OCI-LY7 (cell line): ENCODE measurements around the gene BRD2. TPM values are rescaled to one million over a fixed set of nuclear protein-coding genes. Genes with fewer than 3 reads are reported as not detected.
A peak's percentile ranks its signal among the peaks of the same experiment; 100 is the strongest.
"Not testable (repeated sequence)": the region's sequence is repeated elsewhere in the genome, so short reads cannot be mapped to it uniquely, and the experiment has no call there.

ENCODE experiments used
- BruUV-seq: library from RNA; stranded (reverse); fragments of 400-500 nt; replicated peaks from 2 replicates; lab custom pipeline; 2021; lab: Mats Ljungman, UMichigan
- CTCF ChIA-PET: fragments of 300-600 bp; sonication (Branson Sonifier 250); formaldehyde crosslinking; loops from one replicate; lab custom pipeline; 2022; ENCODE audit warnings: antibody characterized with exemption; ENCODE audit not compliant: unreplicated experiment; lab: Charles Lee
- POLR2A ChIA-PET: fragments of 300-600 bp; sonication (Branson Sonifier 250); formaldehyde crosslinking; loops from one replicate; lab custom pipeline; 2022; ENCODE audit warnings: antibody characterized with exemption; lab: Charles Lee
- DNase-seq: peaks from one replicate; pipeline ENCODE4 v3.0.0-alpha.2; 2015; ENCODE audit warnings: low spot score
- H2AFZ ChIP-seq: fragments of 200-600 bp; sonication (generic), shearing (Covaris generic); 2 replicates; pipeline ENCODE4 v1.6.1; 2014; ENCODE audit warnings: mild to moderate bottlenecking, antibody characterized with exemption, low read length, moderate library complexity
- H3K27ac ChIP-seq: fragments of 200-600 bp; sonication (generic); 2 replicates; pipeline ENCODE4 v1.5.1; 2014; ENCODE audit warnings: mixed run types, low read depth, mild to moderate bottlenecking, moderate library complexity, low read length, inconsistent platforms; ENCODE audit not compliant: poor library complexity, severe bottlenecking
- H3K36me3 ChIP-seq: fragments of 200-600 bp; sonication (generic); 2 replicates; pipeline ENCODE4 v1.6.1; 2014; ENCODE audit warnings: mild to moderate bottlenecking, antibody characterized with exemption, low read length, moderate library complexity, mixed read lengths; ENCODE audit not compliant: insufficient read depth
- H3K4me1 ChIP-seq: fragments of 200-600 bp; sonication (generic); 2 replicates; pipeline ENCODE4 v1.5.1; 2014; ENCODE audit warnings: mild to moderate bottlenecking, low read length; ENCODE audit not compliant: insufficient read depth, poor library complexity, severe bottlenecking
- H3K4me2 ChIP-seq: fragments of 200-600 bp; sonication (generic); 2 replicates; pipeline ENCODE4 v1.6.1; 2014; ENCODE audit warnings: mild to moderate bottlenecking, low read length
- H3K4me3 ChIP-seq: fragments of 200-600 bp; sonication (generic); 2 replicates; pipeline ENCODE4 v1.5.1; 2014; ENCODE audit warnings: mild to moderate bottlenecking, low read depth, low read length; ENCODE audit not compliant: poor library complexity, severe bottlenecking
- H3K79me2 ChIP-seq: fragments of 200-600 bp; sonication (generic); 2 replicates; pipeline ENCODE4 v1.6.1; 2016; ENCODE audit warnings: low read depth, mild to moderate bottlenecking, low read length, moderate library complexity, mixed read lengths; ENCODE audit not compliant: insufficient read depth
- H3K9me2 ChIP-seq: fragments of 200-600 bp; sonication (generic); 2 replicates; pipeline ENCODE4 v1.6.1; 2016; ENCODE audit warnings: mild to moderate bottlenecking, low read length, mixed read lengths; ENCODE audit not compliant: insufficient read depth
- H3K9me3 ChIP-seq: fragments of 200-600 bp; sonication (generic); 2 replicates; pipeline ENCODE4 v1.6.1; 2014; ENCODE audit warnings: mild to moderate bottlenecking, mixed run types, low read length, mixed read lengths
- H4K20me1 ChIP-seq: fragments of 200-600 bp; sonication (generic); 2 replicates; pipeline ENCODE4 v1.6.1; 2014; ENCODE audit warnings: mild to moderate bottlenecking, antibody characterized with exemption, low read length, moderate library complexity, mixed read lengths; ENCODE audit not compliant: insufficient read depth
- CTCF ChIP-seq: fragments of 200-600 bp; sonication (generic); conservative IDR thresholded peaks from 2 replicates; pipeline ENCODE4 v1.5.1; 2014; ENCODE audit warnings: mild to moderate bottlenecking, antibody characterized with exemption, low read length, moderate library complexity, mixed read lengths
- EZH2phosphoT487 ChIP-seq: fragments of 200-600 bp; sonication (generic); IDR thresholded peaks from 2 replicates; pipeline ENCODE4 v1.6.1; 2018; ENCODE audit warnings: low read depth, borderline replicate concordance, mild to moderate bottlenecking, mixed run types, antibody characterized with exemption, low read length, moderate library complexity, mixed read lengths
- intact Hi-C: fragments of 100-400 bp; cut with micrococcal nuclease; formaldehyde crosslinking; loops from one replicate; pipeline ENCODE4 v1.10.0; 2022; ENCODE audit not compliant: unreplicated experiment
- total RNA-seq, 2 experiments: library from RNA; depleted of rRNA in 1 of 2; stranded (reverse); fragments of >200 nt in 1 of 2; shearing (Covaris generic) in 1 of 2; gene quantifications; 2 replicates each; pipeline ENCODE4 v1.2.3, GENCODE V29; 2014 to 2022

Gene BRD2
- total RNA-seq, 2 experiments from 2014 or later: 236 to 326 TPM

DNA sequence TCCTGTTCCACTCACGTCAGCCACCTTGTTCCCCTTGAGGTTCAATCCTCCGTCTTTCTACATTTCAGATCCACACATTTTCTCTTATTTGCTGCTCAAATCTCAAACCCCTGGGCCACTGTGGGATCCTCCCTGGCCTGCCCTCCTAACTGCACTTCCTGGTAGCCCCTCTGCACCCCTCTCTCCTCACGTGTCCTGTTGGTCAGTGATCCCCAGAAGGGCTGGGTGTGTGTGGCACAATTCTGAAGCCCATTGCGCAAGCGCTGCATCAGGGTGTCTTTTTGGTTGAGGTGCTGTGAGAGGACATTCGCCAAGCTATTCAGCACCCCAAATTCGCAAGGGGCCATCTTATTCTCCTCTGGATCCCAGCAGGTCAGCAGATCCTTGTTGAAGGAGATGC, 29.9 kb upstream of the BRD2 start:
- peak overlapping the region; percentile 11 for H3K27ac ChIP-seq
- CTCF ChIA-PET: interaction anchor here (1.7 kb wide), 1 partner anchor 46 kb away, joined by 4 read pairs; no protein-coding TSS in a partner anchor
- peaks cover 54% of the 10 kb centered on the region for H3K79me2 ChIP-seq
- intact Hi-C loops: no loop called here
- peak overlapping the region; percentile 95 for H3K4me2 ChIP-seq
- no peak for DNase-seq
- H3K4me1 ChIP-seq: peaks cover 66% of the 10 kb centered on the region
- no peak overlapping the region for H2AFZ ChIP-seq
- POLR2A ChIA-PET: interaction anchor here (0.6 to 6.8 kb wide), 6 partner anchors 14 to 44 kb away, joined by 3 to 71 read pairs (median 6); partner anchors contain the start of genes BRD2 and HLA-DMA
- H3K9me3 ChIP-seq: no peaks in the 10 kb centered on the region
- H3K4me3 ChIP-seq: peak overlapping the region; percentile 13
- no peaks in the 10 kb centered on the region for H4K20me1 ChIP-seq
- H3K36me3 ChIP-seq: peaks cover 57% of the 10 kb centered on the region
- TF ChIP-seq EZH2phosphoT487: no peak
- H3K9me2 ChIP-seq: no peaks in the 10 kb centered on the region
- no TSS peak for BruUV-seq

- Histone ChIP-seq H3K4me1 (peaks cover 68% of the 10 kb centered on the region), H3K27ac (peak within 1 kb of the TSS; percentile 99), H3K36me3 (peaks cover 35% of the 10 kb centered on the region), H3K4me2 (peak within 1 kb of the TSS; percentile 95), H3K9me3 (no peaks in the 10 kb centered on the region), H2AFZ (peak within 1 kb of the TSS; percentile 48; the same call in 1 of the 2 replicates), H3K9me2 (no peaks in the 10 kb centered on the region), H4K20me1 (no peaks in the 10 kb centered on the region), H3K79me2 (peaks cover 54% of the 10 kb centered on the region), H3K4me3 (peak within 1 kb of the TSS; percentile 91)
- TF ChIP-seq CTCF (no peak), EZH2phosphoT487 (no peak)
- no TSS peak for BruUV-seq
- ChIA-PET POLR2A (interaction anchor here (0.7 to 6.8 kb wide), 9 partner anchors 12 to 85 kb away, joined by 3 to 91 read pairs (median 5); partner anchors contain the start of genes BRD2 and HLA-DMA), CTCF (interaction anchor here (1.2 to 1.3 kb wide), 4 partner anchors 11 to 44 kb away, joined by 3 read pairs; partner anchors contain the start of gene HLA-DMA)
- peak; percentile 91 for DNase-seq
- intact Hi-C loops: loop anchor here (1.0 kb wide), 1 partner anchor 32 kb away; no protein-coding TSS in a partner anchor
These were observed 27.7 kb upstream of the BRD2 start, which contains the start of gene HLA-DMB for GRCh38 chr6:32940656-32941213. Gene HLA-DMB, minus strand, starts transcription at chr6:32941028. Its CDS starts 221 bp downstream, at chr6:32940807.

GRCh38 chr6:32941214-32941768, 27.1 kb upstream of the BRD2 start:
- Histone ChIP-seq H3K9me2 (no peaks in the 10 kb centered on the region), H2AFZ (peak overlapping the region; percentile 48; the same call in 1 of the 2 replicates), H3K36me3 (peaks cover 33% of the 10 kb centered on the region), H3K27ac (peak overlapping the region; percentile 99), H4K20me1 (no peaks in the 10 kb centered on the region), H3K79me2 (peaks cover 58% of the 10 kb centered on the region), H3K4me1 (peaks cover 68% of the 10 kb centered on the region), H3K4me3 (peak overlapping the region; percentile 91), H3K9me3 (peaks cover 4% of the 10 kb centered on the region; the same call in 1 of the 2 replicates), H3K4me2 (peak overlapping the region; percentile 95)
- BruUV-seq: no TSS peak
- POLR2A ChIA-PET: interaction anchor here (0.6 to 6.8 kb wide), 10 partner anchors 7 to 120 kb away, joined by 3 to 91 read pairs (median 6); partner anchors contain the start of genes BRD2 and HLA-DMA
- DNase-seq: peak; percentile 93
- CTCF ChIA-PET: interaction anchor here (0.7 to 1.3 kb wide), 4 partner anchors 30 to 55 kb away, joined by 3 to 6 read pairs (median 3); no protein-coding TSS in a partner anchor
- no peak for TF ChIP-seq EZH2phosphoT487
- TF ChIP-seq CTCF: peak; percentile 37; the same call in 1 of the 2 replicates
- intact Hi-C loops: loop anchor here (1.0 kb wide), 1 partner anchor 31 kb away; no protein-coding TSS in a partner anchor

DNA sequence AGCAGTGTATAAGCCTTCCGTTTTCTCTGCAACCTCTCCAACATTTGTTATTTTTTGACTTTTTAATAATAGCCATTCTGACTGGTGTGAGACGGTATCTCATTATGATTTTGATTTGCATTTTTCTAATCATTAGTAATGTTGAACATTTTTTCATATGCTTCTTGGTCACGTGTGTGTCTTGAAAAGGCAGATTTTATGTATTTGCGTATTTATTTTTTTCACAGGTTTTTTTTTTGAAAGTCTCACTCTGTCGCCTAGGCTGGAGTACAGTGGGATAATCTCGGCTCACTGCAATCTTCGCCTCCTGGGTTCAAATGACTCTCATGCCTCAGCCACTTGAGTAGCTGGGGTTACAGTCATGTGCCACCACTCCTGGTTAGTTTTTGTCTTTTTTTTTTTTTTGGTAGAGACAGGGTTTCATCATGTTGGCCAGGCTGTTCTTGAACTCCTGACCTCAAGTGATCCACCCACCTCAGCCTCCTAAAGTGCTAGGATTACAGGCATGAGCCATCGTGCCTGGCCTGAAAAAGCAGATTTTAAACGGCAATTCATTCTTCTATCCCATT, 25.8 kb upstream of the BRD2 start:
- ChIA-PET CTCF (interaction anchor here (0.8 to 1.2 kb wide), 3 partner anchors 9 to 29 kb away, joined by 3 read pairs; no protein-coding TSS in a partner anchor), POLR2A (interaction anchor here (0.7 to 6.8 kb wide), 14 partner anchors 9 to 673 kb away, joined by 3 to 91 read pairs (median 4); partner anchors contain the start of genes BRD2, HLA-DMA and HLA-DPA1)
- H3K4me1 ChIP-seq: peaks cover 78% of the 10 kb centered on the region
- peak overlapping the region; percentile 19; the same call in 1 of the 2 replicates for H2AFZ ChIP-seq
- peak overlapping the region; percentile 99 for H3K27ac ChIP-seq
- H3K36me3 ChIP-seq: peaks cover 32% of the 10 kb centered on the region
- H3K4me2 ChIP-seq: peak overlapping the region; percentile 95
- DNase-seq, intact Hi-C loops, BruUV-seq, H3K9me2 ChIP-seq, H4K20me1 ChIP-seq: not testable (repeated sequence)
- H3K9me3 ChIP-seq: peaks cover 11% of the 10 kb centered on the region; the same call in 1 of the 2 replicates
- peak overlapping the region; percentile 91 for H3K4me3 ChIP-seq
- H3K79me2 ChIP-seq: peaks cover 64% of the 10 kb centered on the region
